Activated naive CD8-positive, alpha-beta T cell (primary cell): ENCODE data around the gene CDH4.

ENCODE experiments used
- H3K27ac Mint-ChIP-seq: one replicate; pipeline ENCODE4 v1.8.0; 2021; ENCODE audit warnings: mixed read lengths
- H3K27me3 Mint-ChIP-seq: one replicate; pipeline ENCODE4 v1.8.0; 2021; ENCODE audit warnings: mixed read lengths
- H3K36me3 Mint-ChIP-seq: one replicate; pipeline ENCODE4 v1.8.0; 2021; ENCODE audit warnings: mixed read lengths
- H3K4me1 Mint-ChIP-seq: one replicate; pipeline ENCODE4 v1.8.0; 2021; ENCODE audit warnings: low read depth, mixed read lengths
- H3K4me3 Mint-ChIP-seq: one replicate; pipeline ENCODE4 v1.8.0; 2021; ENCODE audit warnings: mild to moderate bottlenecking, mixed read lengths
- H3K9me3 Mint-ChIP-seq: one replicate; pipeline ENCODE4 v1.8.0; 2021; ENCODE audit warnings: low read depth, mixed read lengths

CDH4 gene

GRCh38 chr20:61599061-61599531, 347.0 kb downstream of the CDH4 start:
- Mint-ChIP-seq H3K36me3 (no peaks in the 10 kb centered on the region), H3K9me3 (peaks cover 3% of the 10 kb centered on the region), H3K4me1 (no peaks in the 10 kb centered on the region), H3K27me3 (no peaks in the 10 kb centered on the region), H3K4me3 (no peak overlapping the region), H3K27ac (no peak overlapping the region)

- no peaks in the 10 kb centered on the region for H3K36me3 Mint-ChIP-seq
- H3K27ac Mint-ChIP-seq: no peak overlapping the region
- peaks cover 2% of the 10 kb centered on the region for H3K4me1 Mint-ChIP-seq
- H3K27me3 Mint-ChIP-seq: no peaks in the 10 kb centered on the region
- H3K9me3 Mint-ChIP-seq: peaks cover 3% of the 10 kb centered on the region
- no peak overlapping the region for H3K4me3 Mint-ChIP-seq
Observed at GRCh38 chr20:61599541-61599992, 347.5 kb downstream of the CDH4 start.

- H3K4me3 Mint-ChIP-seq: no peak overlapping the region
- no peak overlapping the region for H3K27ac Mint-ChIP-seq
- peaks cover 3% of the 10 kb centered on the region for H3K9me3 Mint-ChIP-seq
- no peaks in the 10 kb centered on the region for H3K36me3 Mint-ChIP-seq
- peaks cover 2% of the 10 kb centered on the region for H3K4me1 Mint-ChIP-seq
- H3K27me3 Mint-ChIP-seq: no peaks in the 10 kb centered on the region
Observed at GRCh38 chr20:61600016-61600415, 348.0 kb downstream of the CDH4 start.

- peaks cover 3% of the 10 kb centered on the region for H3K9me3 Mint-ChIP-seq
- H3K27me3 Mint-ChIP-seq: no peaks in the 10 kb centered on the region
- H3K27ac Mint-ChIP-seq: no peak overlapping the region
Observed at GRCh38 chr20:61601361-61601760, 349.3 kb downstream of the CDH4 start.

GRCh38 chr20:61601853-61602252, 349.8 kb downstream of the CDH4 start:
- no peaks in the 10 kb centered on the region for H3K36me3 Mint-ChIP-seq
- H3K4me3 Mint-ChIP-seq: no peak overlapping the region
- H3K9me3 Mint-ChIP-seq: peaks cover under 1% of the 10 kb centered on the region
- no peaks in the 10 kb centered on the region for H3K27me3 Mint-ChIP-seq
- H3K27ac Mint-ChIP-seq: no peak overlapping the region
- H3K4me1 Mint-ChIP-seq: peaks cover 2% of the 10 kb centered on the region

More at GRCh38 chr20:61601361-61601760, 349.3 kb downstream of the CDH4 start:
- no peaks in the 10 kb centered on the region for H3K36me3 Mint-ChIP-seq
- H3K4me3 Mint-ChIP-seq: no peak overlapping the region
- H3K4me1 Mint-ChIP-seq: peaks cover 2% of the 10 kb centered on the region

GRCh38 chr20:61603715-61604114, 351.7 kb downstream of the CDH4 start:
- Mint-ChIP-seq H3K4me1 (peaks cover 2% of the 10 kb centered on the region), H3K4me3 (no peak overlapping the region), H3K27ac (no peak overlapping the region), H3K9me3 (no peaks in the 10 kb centered on the region), H3K36me3 (no peaks in the 10 kb centered on the region), H3K27me3 (no peaks in the 10 kb centered on the region)

- Mint-ChIP-seq H3K27ac (no peak overlapping the region), H3K9me3 (no peaks in the 10 kb centered on the region), H3K4me1 (peaks cover 2% of the 10 kb centered on the region), H3K27me3 (no peaks in the 10 kb centered on the region), H3K36me3 (no peaks in the 10 kb centered on the region), H3K4me3 (no peak overlapping the region)
Observed at GRCh38 chr20:61604549-61604948, 352.5 kb downstream of the CDH4 start.

GRCh38 chr20:61605283-61605682, 353.2 kb downstream of the CDH4 start:
- Mint-ChIP-seq H3K4me3 (no peak overlapping the region), H3K4me1 (peaks cover 2% of the 10 kb centered on the region), H3K9me3 (no peaks in the 10 kb centered on the region), H3K27ac (no peak overlapping the region), H3K36me3 (no peaks in the 10 kb centered on the region), H3K27me3 (no peaks in the 10 kb centered on the region)

- no peaks in the 10 kb centered on the region for H3K36me3 Mint-ChIP-seq
- no peak overlapping the region for H3K4me3 Mint-ChIP-seq
- H3K27me3 Mint-ChIP-seq: no peaks in the 10 kb centered on the region
- H3K4me1 Mint-ChIP-seq: peaks cover 2% of the 10 kb centered on the region
- H3K27ac Mint-ChIP-seq: no peak overlapping the region
- H3K9me3 Mint-ChIP-seq: no peaks in the 10 kb centered on the region
Observed at GRCh38 chr20:61605862-61606557, 353.9 kb downstream of the CDH4 start.

- H3K4me1 Mint-ChIP-seq: peaks cover 2% of the 10 kb centered on the region
- no peaks in the 10 kb centered on the region for H3K36me3 Mint-ChIP-seq
- no peaks in the 10 kb centered on the region for H3K27me3 Mint-ChIP-seq
- no peak overlapping the region for H3K4me3 Mint-ChIP-seq
- H3K27ac Mint-ChIP-seq: no peak overlapping the region
- H3K9me3 Mint-ChIP-seq: no peaks in the 10 kb centered on the region
Observed at GRCh38 chr20:61608275-61609085, 356.4 kb downstream of the CDH4 start.

- Mint-ChIP-seq H3K27ac (no peak overlapping the region), H3K36me3 (no peaks in the 10 kb centered on the region), H3K27me3 (no peaks in the 10 kb centered on the region), H3K4me3 (no peak overlapping the region), H3K4me1 (peaks cover 2% of the 10 kb centered on the region), H3K9me3 (no peaks in the 10 kb centered on the region)
Observed at GRCh38 chr20:61609461-61609860, 357.4 kb downstream of the CDH4 start.

GRCh38 chr20:61611401-61612180, 359.5 kb downstream of the CDH4 start:
- H3K27me3 Mint-ChIP-seq: no peaks in the 10 kb centered on the region
- no peaks in the 10 kb centered on the region for H3K9me3 Mint-ChIP-seq
- H3K27ac Mint-ChIP-seq: no peak overlapping the region
- no peak overlapping the region for H3K4me3 Mint-ChIP-seq
- no peaks in the 10 kb centered on the region for H3K4me1 Mint-ChIP-seq
- no peaks in the 10 kb centered on the region for H3K36me3 Mint-ChIP-seq

GRCh38 chr20:61613917-61614705, 362.1 kb downstream of the CDH4 start:
- H3K27ac Mint-ChIP-seq: no peak overlapping the region
- H3K4me3 Mint-ChIP-seq: no peak overlapping the region

GRCh38 chr20:61614706-61615100, 362.6 kb downstream of the CDH4 start:
- Mint-ChIP-seq H3K4me3 (no peak overlapping the region), H3K36me3 (no peaks in the 10 kb centered on the region), H3K4me1 (no peaks in the 10 kb centered on the region), H3K9me3 (no peaks in the 10 kb centered on the region), H3K27me3 (no peaks in the 10 kb centered on the region), H3K27ac (no peak overlapping the region)

More at GRCh38 chr20:61613917-61614705, 362.1 kb downstream of the CDH4 start:
- no peaks in the 10 kb centered on the region for H3K9me3 Mint-ChIP-seq
- no peaks in the 10 kb centered on the region for H3K4me1 Mint-ChIP-seq
- no peaks in the 10 kb centered on the region for H3K36me3 Mint-ChIP-seq
- no peaks in the 10 kb centered on the region for H3K27me3 Mint-ChIP-seq
